ENCODE measurements around the gene ANAPC13.
A peak's percentile ranks its signal among the peaks of the same experiment; 100 is the strongest.

GRCh38 chr3:134527037-134527436 is 41.3 kb upstream of the ANAPC13 start:
- TF ChIP-seq CTCF (IDR thresholded peaks at IDR 0.05), result peak; percentile 75
- no peak for TF ChIP-seq TCF7L2 (IDR thresholded peaks at IDR 0.05; ENCODE audit: low read depth, low read length)
- TF ChIP-seq REST (IDR thresholded peaks at IDR 0.05; ENCODE audit: insufficient read depth in 1 of 2, low read depth in 2 of 2, low read length in 1 of 2), result no peak
- no peak for TF ChIP-seq POLR2AphosphoS5 (IDR thresholded peaks at IDR 0.05; ENCODE audit: low read depth, low read length)
- TF ChIP-seq SIN3A (IDR thresholded peaks at IDR 0.05; ENCODE audit: borderline replicate concordance, insufficient read depth, low read depth, low read length), result no peak
